ENCODE data around the gene LPIN3.

The LPIN3 gene

GRCh38 chr20:41395667-41396664, 55.3 kb downstream of the LPIN3 start:
- no peak for DNase-seq

- no peak for DNase-seq
Measured at GRCh38 chr20:41398408-41398807, 57.8 kb downstream of the LPIN3 start.

GRCh38 chr20:41403604-41404003, 63.0 kb downstream of the LPIN3 start:
- DNase-seq, result no peak

- DNase-seq, result no peak
Measured at GRCh38 chr20:41405436-41405835, 64.8 kb downstream of the LPIN3 start.

GRCh38 chr20:41406353-41406752, 65.7 kb downstream of the LPIN3 start:
- no peak for DNase-seq

DNA sequence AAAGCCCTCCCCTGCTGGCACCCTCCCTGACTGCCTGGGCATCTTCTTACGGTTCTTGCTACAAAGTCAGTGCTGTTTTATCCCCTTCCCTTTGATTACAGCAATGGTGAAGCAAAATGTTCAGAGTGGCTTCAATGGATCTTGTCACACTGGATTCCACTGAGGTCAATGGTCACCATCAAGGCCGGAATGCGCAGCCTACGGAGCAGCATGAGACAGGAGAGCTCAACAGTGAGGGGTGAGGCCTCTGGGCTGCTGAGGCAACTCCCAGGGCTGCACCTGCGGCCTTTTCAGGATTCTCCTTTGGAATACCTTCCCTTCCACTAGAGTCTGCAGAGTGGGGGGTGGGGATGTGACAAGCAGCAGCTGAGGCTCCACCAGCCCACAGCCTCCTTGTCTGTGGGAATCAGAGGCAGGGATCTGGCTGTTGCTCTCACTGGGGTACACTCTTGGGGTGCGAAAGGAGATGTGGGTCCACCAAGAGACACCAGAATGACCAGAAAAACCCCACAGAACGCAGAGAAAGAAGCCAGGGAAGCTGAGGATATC, 66.3 kb downstream of the LPIN3 start:
- no peak for DNase-seq

DNA sequence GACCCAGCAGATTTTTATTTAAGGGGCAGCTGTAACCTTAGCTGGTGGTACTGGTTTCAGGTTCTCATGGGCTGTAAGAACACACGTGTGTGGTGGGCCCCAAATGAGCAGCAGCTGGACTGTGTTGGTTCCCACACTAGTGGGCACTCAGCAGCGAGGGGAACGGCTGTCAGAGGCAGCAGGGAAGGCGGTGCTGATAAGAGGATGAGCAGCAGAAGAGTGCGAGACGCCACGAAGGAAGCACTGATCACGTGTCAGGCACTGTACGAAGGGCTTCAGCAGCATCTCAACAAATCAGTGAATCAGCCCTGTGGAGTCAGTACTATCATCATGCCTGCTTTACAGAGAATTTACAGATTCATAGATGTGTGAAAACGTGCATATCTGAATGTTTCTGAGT, 67.0 kb downstream of the LPIN3 start:
- DNase-seq, result peak; percentile 89

DNA sequence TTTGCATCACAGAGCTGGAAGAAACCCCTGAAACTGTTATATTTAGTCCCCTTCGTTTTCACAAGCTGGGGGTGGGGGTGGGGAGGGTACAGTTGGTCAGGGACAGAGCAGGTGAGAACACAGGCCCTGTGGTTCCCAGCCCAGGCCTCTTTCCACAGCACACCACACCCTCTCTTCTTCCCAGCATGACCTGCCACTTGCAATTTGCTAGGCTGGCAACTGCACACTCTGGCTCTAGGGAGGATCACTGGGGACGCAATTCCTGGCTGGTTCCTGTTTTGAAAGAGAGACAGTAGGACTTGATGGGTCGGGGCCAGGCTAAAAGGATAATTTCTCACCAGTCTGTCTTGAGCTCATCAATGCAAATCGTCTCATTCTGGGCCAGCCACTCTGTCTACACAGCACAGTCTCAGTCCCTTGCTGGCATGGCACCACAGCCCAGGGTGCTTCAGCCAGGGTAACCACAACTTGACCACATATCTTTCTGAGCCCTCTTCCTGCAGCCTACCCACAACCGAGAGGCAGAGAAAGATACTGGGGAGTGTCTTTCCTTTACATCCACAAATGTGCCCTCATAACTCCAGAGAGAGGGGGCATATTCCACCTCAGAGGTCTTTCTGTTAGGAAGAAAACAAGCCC, 67.7 kb downstream of the LPIN3 start:
- DNase-seq, result peak; percentile 91

DNA sequence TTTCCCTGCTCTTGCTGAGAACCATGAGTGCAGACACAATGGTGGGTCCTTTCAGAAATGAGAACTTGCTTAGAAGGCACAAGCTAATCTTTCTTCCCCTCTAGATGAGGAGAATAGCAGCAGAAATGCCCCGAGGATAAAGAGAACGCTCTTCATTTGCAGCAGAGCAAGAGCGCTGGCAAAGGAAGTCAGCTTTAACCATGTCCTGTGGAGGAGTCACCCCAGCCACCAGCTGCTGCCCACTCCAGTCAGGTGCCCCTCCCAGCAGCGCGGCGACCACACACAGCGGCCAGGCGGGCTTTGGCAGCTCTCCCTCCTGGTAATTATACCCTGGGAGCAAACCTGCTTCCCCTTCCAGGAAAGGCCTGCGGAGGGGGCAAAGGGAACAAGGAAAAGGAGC, 68.4 kb downstream of the LPIN3 start:
- peak; percentile 41 for DNase-seq
